Activated B cell treated with CpG ODN at 0.5 μM for 24 hours (primary cell): ENCODE results near the gene HNRNPA3. TPM values are rescaled to one million over a fixed set of nuclear protein-coding genes. Genes with fewer than 3 reads are reported as not detected.
"Not testable (repeated sequence)": the region's sequence is repeated elsewhere in the genome, so short reads cannot be mapped to it uniquely, and the experiment has no call there.

Experiments used
- ATAC-seq: fragments of 200-7000 bp; cut with Tn5 transposase; one replicate; pipeline ENCODE4 v1.10.0; 2021; ENCODE audit warnings: low read depth, mild to moderate bottlenecking, moderate library complexity
- CTCF ChIA-PET: fragments of 350-600 bp; sonication (Branson Sonifier 250); formaldehyde crosslinking; loops from one replicate; lab custom pipeline; 2021; ENCODE audit warnings: antibody characterized with exemption; lab: Charles Lee
- POLR2A ChIA-PET: fragments of 350-600 bp; sonication (Branson Sonifier 250); formaldehyde crosslinking; loops from one replicate; lab custom pipeline; 2021; ENCODE audit warnings: antibody characterized with exemption; lab: Charles Lee
- DNase-seq: peaks from one replicate; pipeline ENCODE4 v3.0.0; 2022
- H3K27ac Mint-ChIP-seq: one replicate; pipeline ENCODE4 v1.8.0; 2020; ENCODE audit warnings: mixed read lengths
- H3K27me3 Mint-ChIP-seq: one replicate; pipeline ENCODE4 v1.8.0; 2021; ENCODE audit warnings: mixed read lengths
- H3K36me3 Mint-ChIP-seq: one replicate; pipeline ENCODE4 v1.8.0; 2021; ENCODE audit warnings: low read depth, mixed read lengths
- H3K4me1 Mint-ChIP-seq: one replicate; pipeline ENCODE4 v1.8.0; 2021; ENCODE audit warnings: mixed read lengths
- H3K4me3 Mint-ChIP-seq: one replicate; pipeline ENCODE4 v1.8.0; 2020; ENCODE audit warnings: mild to moderate bottlenecking, mixed read lengths
- H3K9me3 Mint-ChIP-seq: one replicate; pipeline ENCODE4 v1.8.0; 2020; ENCODE audit warnings: mixed read lengths
- intact Hi-C: fragments of 100-400 bp; cut with micrococcal nuclease; formaldehyde crosslinking; loops from one replicate; pipeline ENCODE4 v1.15.1; 2024
- total RNA-seq: library from RNA; stranded (reverse); gene quantifications from 2 replicates; pipeline ENCODE4 v1.2.3, GENCODE V29; 2022
- TF ChIP-seq, protein P1 (sequence below): fragments of 200-600 bp; IDR thresholded peaks from one replicate; pipeline ENCODE4 v1.8.0; 2022; ENCODE audit warnings: antibody characterized with exemption, mild to moderate bottlenecking

HNRNPA3 gene
- total RNA-seq, 1 donor from 2014 or later: 254 TPM

GRCh38 chr2:177174486-177174885 lies 38.1 kb upstream of the HNRNPA3 start:
- ChIA-PET CTCF (interaction anchor here (0.6 kb wide), 1 partner anchor 10 kb away, joined by 3 read pairs; no protein-coding TSS in a partner anchor), POLR2A (no interaction called here)
- Mint-ChIP-seq H3K4me3 (no peak overlapping the region), H3K36me3 (no peaks in the 10 kb centered on the region), H3K27me3 (no peaks in the 10 kb centered on the region), H3K4me1 (peaks cover 12% of the 10 kb centered on the region), H3K9me3 (no peaks in the 10 kb centered on the region), H3K27ac (no peak overlapping the region)
- no peak for ATAC-seq
- intact Hi-C loops: no loop called here
- TF ChIP-seq, protein P1, sequence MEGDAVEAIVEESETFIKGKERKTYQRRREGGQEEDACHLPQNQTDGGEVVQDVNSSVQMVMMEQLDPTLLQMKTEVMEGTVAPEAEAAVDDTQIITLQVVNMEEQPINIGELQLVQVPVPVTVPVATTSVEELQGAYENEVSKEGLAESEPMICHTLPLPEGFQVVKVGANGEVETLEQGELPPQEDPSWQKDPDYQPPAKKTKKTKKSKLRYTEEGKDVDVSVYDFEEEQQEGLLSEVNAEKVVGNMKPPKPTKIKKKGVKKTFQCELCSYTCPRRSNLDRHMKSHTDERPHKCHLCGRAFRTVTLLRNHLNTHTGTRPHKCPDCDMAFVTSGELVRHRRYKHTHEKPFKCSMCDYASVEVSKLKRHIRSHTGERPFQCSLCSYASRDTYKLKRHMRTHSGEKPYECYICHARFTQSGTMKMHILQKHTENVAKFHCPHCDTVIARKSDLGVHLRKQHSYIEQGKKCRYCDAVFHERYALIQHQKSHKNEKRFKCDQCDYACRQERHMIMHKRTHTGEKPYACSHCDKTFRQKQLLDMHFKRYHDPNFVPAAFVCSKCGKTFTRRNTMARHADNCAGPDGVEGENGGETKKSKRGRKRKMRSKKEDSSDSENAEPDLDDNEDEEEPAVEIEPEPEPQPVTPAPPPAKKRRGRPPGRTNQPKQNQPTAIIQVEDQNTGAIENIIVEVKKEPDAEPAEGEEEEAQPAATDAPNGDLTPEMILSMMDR: no peak
- no peak for DNase-seq

DNA sequence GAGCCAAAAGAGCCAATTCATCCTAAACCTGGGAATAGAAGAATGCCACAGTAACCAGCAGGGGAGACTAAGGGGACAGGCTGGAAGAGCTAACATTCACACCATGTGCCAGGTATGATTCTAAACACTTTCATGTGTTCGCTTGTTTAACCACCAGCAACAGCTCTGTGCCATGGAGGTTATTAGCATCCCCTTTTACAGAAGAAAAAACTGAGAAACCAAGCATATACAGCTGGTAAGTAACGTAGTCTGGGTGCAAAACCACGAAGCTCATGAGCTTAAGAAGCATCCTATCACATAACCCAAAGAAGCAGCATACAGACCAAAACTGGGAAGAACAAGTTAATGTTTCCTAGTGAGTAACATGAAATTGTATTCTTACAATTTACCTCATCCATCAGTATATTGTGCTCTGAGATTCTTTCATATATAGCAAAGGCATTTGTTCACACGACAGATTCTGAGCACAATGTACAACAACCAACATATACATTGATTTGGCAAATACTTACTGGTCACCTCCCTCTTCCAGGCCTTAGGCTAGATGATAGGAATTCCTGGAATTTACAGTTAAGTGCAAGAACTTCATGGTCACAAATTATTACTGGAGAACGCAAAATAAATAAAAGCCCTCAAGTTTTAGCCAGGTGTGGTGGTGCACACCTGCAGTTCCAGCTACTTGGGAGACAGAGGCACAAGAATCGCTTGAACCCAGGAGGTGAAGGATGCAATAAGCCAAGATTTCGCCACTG lies 36.5 kb upstream of the HNRNPA3 start:
- Mint-ChIP-seq H3K9me3 (no peaks in the 10 kb centered on the region), H3K27me3 (no peaks in the 10 kb centered on the region), H3K4me3 (no peak overlapping the region), H3K36me3 (no peaks in the 10 kb centered on the region), H3K27ac (no peak overlapping the region), H3K4me1 (peaks cover 5% of the 10 kb centered on the region)
- CTCF ChIA-PET: no interaction called here
- POLR2A ChIA-PET: no interaction called here
- intact Hi-C loops: no loop called here
- ATAC-seq (no peak), DNase-seq (no peak)
- TF ChIP-seq, protein P1: no peak

DNA sequence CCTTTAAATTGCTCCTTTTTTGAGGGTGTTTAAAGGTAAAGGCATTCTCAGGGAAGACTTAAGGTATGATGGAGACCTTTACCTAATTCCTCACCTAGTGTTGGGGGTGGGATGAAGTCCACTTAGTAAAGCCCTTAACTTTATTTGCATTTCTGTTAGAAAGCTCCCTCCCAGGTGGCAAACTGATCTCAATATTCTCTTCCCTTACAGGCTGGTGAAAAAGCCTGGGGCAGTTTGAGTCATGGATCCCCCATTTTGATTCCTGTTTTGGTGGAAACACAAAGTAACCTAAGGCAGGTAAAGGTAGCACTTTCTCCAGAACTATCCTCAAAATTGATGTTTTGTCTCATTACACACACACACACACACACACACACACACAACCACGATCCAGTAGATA lies 33.8 kb upstream of the HNRNPA3 start:
- no peak overlapping the region for H3K27ac Mint-ChIP-seq
- intact Hi-C loops: no loop called here
- DNase-seq (no peak), ATAC-seq (no peak)
- no peaks in the 10 kb centered on the region for H3K9me3 Mint-ChIP-seq
- ChIA-PET POLR2A (no interaction called here), CTCF (no interaction called here)
- no peaks in the 10 kb centered on the region for H3K36me3 Mint-ChIP-seq
- H3K4me1 Mint-ChIP-seq: no peaks in the 10 kb centered on the region
- TF ChIP-seq, protein P1: no peak
- no peak overlapping the region for H3K4me3 Mint-ChIP-seq
- peaks cover 3% of the 10 kb centered on the region for H3K27me3 Mint-ChIP-seq

DNA sequence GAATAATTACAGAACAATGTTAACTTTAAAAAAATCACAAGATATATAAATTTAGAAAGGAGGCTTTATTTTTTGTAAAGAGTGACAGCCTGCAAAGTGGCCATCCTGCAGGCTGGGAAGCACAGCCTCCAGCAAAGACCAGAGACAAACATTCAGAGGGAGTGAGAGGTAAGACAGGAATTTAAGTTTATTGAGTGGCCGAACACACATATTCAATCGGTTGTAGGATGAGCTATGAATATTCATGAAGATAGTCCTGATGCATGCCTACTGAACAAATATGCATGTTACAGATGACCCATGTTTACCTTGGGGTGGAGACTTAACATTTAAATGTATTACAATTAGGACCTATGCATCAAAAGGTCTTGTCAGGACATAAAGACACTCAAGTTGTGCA lies 33.4 kb upstream of the HNRNPA3 start:
- H3K4me3 Mint-ChIP-seq: no peak overlapping the region
- no peaks in the 10 kb centered on the region for H3K9me3 Mint-ChIP-seq
- ChIA-PET POLR2A (no interaction called here), CTCF (no interaction called here)
- H3K4me1 Mint-ChIP-seq: no peaks in the 10 kb centered on the region
- intact Hi-C loops: no loop called here
- no peak overlapping the region for H3K27ac Mint-ChIP-seq
- no peaks in the 10 kb centered on the region for H3K36me3 Mint-ChIP-seq
- H3K27me3 Mint-ChIP-seq: peaks cover 3% of the 10 kb centered on the region
- no peak for ATAC-seq
- DNase-seq: no peak
- TF ChIP-seq, protein P1: no peak

DNA sequence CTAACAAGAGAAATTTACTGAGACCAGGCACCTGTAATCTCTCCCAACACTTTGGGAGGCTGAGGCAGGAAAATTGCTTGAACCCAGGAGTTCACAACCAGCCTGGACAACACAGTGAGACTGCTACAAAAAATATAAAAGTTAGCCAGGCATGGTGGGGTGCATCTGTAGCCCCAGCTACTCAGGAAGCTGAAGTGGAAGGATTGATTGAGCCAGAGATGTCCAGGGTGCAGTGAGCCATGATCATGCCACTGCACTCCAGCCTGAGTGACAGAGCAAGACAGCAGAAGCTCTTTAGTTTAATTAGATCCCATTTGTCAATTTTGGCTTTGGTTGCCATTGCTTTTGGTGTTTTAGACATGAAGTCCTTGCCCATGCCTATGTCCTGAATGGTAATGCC lies 32.9 kb upstream of the HNRNPA3 start:
- H3K27me3 Mint-ChIP-seq, CTCF ChIA-PET, H3K4me3 Mint-ChIP-seq, H3K27ac Mint-ChIP-seq, POLR2A ChIA-PET, H3K9me3 Mint-ChIP-seq, intact Hi-C loops, ATAC-seq, DNase-seq, H3K4me1 Mint-ChIP-seq, H3K36me3 Mint-ChIP-seq: not testable (repeated sequence)
